HG02938 (cell line): ENCODE results near the gene MIP.
A peak's percentile ranks its signal among the peaks of the same experiment; 100 is the strongest.
"Not testable (repeated sequence)": the region's sequence is repeated elsewhere in the genome, so short reads cannot be mapped to it uniquely, and the experiment has no call there.

ENCODE experiments used
- ATAC-seq: cut with Tn5 transposase; IDR thresholded peaks from one replicate; pipeline ENCODE4 v1.9.1; 2021; ENCODE audit warnings: mild to moderate bottlenecking, moderate library complexity; ENCODE audit not compliant: unreplicated experiment

The MIP gene

DNA sequence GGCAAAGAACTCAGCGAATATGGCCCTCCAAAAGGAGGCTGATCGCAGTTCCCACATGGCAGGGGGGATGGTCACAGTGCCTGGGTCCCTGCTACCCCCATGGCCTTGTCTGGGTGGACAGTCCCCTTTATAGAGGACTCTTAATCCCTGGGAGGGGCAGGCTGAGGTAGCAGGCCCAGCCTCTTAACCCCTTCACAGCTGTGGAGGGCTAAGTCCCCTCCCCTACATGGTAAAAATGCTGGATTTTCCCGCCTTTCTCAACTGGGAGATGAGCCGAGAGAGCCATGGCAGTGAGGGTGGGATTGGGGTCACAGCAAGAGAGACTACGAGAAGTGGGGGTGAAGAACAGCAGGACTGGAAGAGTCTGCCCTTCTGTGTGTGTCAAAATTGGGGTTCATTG lies at the start of gene MIP:
TSS of gene MIP (minus strand) at position 101 of the 400 bp plus-strand sequence. CDS start at position 57, 44 bp downstream.
- ATAC-seq, result no peak

- not testable (repeated sequence) for ATAC-seq
These were observed 45.4 kb upstream of the MIP start for GRCh38 chr12:56499879-56500278.

- not testable (repeated sequence) for ATAC-seq
These were observed 45.0 kb upstream of the MIP start for GRCh38 chr12:56499452-56499851.

- not testable (repeated sequence) for ATAC-seq
These were observed 43.9 kb upstream of the MIP start for GRCh38 chr12:56498126-56498902.

DNA sequence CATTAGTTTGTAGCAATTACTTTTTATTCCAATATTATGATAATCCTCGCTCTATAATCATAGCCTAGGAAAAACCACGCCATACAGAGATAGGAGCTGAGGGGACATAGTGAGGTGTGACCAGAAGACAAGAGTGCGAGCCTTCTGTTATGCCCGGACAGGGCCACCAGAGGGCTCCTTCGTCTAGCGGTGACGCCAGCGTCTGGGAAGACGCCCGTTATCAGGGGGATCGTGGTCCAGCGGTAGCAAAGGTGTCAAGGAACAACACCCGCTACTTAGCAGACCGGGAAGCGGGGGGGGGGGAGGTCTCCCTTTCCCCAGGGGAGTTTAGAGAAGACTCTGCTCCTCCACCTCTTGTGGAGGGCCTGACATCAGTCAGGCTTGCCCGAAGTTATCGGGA lies 42.2 kb upstream of the MIP start:
- not testable (repeated sequence) for ATAC-seq

GRCh38 chr12:56494481-56494880 lies 40.0 kb upstream of the MIP start:
- not testable (repeated sequence) for ATAC-seq

DNA sequence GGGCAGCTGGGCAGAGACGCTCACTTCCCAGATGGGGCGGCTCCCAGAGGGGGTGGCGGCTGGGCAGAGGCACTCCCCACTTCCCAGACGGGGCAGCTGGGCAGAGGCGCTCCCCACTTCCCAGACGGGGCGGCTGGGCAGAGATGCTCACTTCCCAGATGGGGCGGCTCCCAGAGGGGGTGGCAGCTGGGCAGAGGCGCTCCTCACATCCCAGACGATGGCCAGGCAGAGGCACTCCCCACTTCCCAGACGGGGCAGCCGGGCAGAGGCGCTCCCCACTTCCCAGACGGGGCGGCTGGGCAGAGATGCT lies 39.6 kb upstream of the MIP start:
- not testable (repeated sequence) for ATAC-seq

- ATAC-seq, result not testable (repeated sequence)
These were observed 39.1 kb upstream of the MIP start for GRCh38 chr12:56493409-56494105.

DNA sequence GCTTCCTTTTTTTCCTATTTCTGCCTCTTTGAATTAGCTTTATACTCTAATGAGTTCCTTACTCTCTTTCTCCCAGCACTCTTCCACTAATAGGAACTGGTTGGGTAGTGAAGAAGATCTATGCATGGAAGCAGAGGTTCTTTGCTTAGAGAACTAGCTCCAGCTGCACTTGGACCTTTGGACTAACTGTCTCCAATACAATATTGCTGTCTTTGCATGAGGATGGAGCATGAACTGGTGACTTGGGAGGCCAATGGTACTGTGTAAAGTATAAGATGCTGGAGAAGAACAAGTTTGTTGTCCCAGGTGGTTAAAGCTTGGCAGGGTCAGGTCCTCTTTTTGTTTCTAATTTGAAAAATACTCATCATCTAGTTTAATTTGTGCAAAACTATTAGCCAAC lies 35.9 kb upstream of the MIP start:
- ATAC-seq, result no peak

- peak; percentile 95 for ATAC-seq
These were observed 33.8 kb upstream of the MIP start, which contains the start of gene GLS2 for GRCh38 chr12:56488041-56488955. Gene GLS2, minus strand, starts transcription at chr12:56488161. Its CDS starts 43 bp downstream, at chr12:56488118.

DNA sequence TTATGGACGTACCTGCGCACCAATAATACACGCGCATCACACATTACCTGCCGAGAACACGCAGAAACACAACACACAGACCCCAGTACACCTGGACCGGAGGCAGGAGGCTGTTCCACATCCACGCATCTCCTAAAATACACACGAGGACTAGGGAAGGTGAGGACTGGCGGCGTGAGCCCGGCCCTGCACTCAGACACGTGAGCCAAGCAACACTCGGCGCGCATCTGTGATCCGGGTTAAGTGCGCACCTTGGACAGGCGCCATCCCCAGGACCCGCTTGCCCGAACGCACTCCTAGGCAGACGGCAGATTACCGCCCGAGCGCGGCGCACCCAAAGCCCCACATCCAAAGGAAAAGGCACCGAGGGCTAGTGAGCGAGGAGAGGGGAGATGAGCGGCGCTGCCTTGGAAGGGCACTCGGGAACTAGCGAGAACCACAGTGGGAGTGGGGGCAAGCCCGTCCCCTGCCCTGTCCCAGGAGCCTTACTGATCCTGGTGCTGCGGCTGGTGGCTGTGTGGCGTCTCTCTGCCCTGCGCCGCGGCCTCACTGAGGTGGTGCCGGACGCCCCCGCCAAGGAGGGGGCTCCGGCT lies 33.1 kb upstream of the MIP start:
- ATAC-seq, result peak; percentile 20

DNA sequence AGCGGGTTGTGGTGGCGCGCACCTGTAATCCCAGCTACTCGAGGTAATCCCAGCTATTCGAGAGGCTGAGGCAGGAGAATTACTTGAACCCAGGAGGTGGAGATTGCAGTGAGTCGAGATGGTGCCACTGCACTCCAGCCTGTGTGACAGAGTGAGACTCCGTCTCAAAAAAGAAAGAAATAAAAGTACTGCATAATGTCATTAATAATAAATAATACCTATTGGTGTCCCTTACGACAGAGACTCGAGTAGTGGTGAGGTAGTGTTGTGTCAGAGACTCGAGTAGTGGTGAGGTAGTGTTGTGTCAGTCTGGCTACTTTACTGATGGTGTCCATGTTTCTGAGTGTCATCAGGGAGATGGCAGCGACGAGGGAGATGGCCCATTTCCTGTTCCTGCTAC lies 32.2 kb upstream of the MIP start:
- no peak for ATAC-seq

GRCh38 chr12:56484566-56484965 lies 30.1 kb upstream of the MIP start:
- no peak for ATAC-seq

GRCh38 chr12:56479625-56480024 lies 25.2 kb upstream of the MIP start:
- no peak for ATAC-seq

- ATAC-seq, result no peak
These were observed 23.2 kb upstream of the MIP start for GRCh38 chr12:56477521-56478225.

DNA sequence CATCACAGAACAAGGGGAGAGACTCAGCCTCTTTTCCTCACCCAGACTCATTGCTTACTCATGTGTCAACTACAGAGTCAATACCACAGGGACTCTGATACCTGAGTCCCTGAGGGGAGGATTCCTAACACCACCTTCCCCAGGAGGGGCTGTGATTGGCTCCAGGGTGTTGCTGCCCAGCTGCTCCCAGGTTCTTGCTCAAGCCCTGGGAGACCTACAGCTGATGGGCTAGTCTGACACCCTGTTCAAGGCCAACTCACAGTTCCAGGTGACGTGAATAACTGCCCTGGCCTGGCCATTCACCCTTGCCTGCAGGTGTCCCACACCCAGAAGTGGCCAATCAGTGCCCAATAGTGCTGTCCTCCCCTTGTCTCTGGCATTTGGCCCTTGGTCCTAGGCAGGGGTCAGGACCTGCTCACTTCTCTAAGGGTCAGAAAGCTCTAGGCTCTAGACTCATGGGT lies 22.5 kb upstream of the MIP start:
- no peak for ATAC-seq

DNA sequence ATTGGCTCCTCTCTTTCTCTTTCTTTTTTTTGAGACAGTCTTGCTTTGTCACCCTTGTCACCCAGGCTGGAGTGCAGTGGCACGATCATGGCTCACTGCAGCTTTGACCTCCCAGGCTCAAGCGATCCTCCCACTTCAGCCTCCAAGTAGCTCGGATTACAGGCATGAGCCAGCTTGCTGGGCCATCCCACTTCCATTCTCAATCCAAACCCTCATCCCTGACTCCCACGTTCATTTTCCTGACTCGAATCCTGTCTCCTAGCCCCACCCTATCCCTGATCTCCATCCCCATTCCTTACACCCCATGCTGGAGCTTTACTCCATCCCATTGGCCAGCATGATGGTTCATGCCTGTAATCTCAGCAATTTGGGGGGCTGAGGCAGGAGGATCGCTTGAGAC lies 21.7 kb upstream of the MIP start:
- no peak for ATAC-seq

- ATAC-seq, result no peak
These were observed 19.9 kb upstream of the MIP start for GRCh38 chr12:56474389-56474788.

DNA sequence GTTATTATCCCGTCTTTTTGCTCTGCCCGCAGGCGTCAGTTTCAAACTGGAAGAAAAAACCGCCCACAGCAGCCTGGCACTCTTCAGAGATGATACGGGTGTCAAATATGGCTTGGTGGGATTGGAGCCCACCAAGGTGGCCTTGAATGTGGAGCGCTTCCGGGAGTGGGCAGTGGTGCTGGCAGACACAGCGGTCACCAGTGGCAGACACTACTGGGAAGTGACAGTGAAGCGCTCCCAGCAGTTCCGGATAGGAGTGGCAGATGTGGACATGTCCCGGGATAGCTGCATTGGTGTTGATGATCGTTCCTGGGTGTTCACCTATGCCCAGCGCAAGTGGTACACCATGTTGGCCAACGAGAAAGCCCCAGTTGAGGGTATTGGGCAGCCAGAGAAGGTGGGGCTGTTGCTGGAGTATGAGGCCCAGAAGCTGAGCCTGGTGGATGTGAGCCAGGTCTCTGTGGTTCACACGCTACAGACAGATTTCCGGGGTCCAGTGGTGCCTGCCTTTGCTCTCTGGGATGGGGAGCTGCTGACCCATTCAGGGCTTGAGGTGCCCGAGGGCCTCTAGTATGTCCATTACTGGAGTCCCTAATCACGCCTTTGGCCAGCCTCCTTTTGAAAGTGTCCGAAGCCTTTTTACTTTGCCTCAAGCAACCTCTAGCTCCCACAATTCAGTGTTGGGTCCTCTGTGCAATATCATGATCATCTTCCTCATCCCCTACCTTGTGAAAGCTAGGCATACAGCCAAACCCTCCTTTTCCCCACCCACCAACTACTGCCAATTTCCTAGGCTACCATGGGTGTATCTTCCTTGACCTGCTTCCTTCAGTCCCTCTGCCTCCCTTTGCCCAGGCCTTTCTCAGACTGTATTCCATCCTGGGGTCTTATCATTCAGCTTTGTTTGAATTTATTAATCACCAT lies 14.8 kb upstream of the MIP start:
- no peak for ATAC-seq
